ENCODE data around the gene C9.
"Not testable (repeated sequence)": the region's sequence is repeated elsewhere in the genome, so short reads cannot be mapped to it uniquely, and the experiment has no call there.

Gene C9

DNA sequence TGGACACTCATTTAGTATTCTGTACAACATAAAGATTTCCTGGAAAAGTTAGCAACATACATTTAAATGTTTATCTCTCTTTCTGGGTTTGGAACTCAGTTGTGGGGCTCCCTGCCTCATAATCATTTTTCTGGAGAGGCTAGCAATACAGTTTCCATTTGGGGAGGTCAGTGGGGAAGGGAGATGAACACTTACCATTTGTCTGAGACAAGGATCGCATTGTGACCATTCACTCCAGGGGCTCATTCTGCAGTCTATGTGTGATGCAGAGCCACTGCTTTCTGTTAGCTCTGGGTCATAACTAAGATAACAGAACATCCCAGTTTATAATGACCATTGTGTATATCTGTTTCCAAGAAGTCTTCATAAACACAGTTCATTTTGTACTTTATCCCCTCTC lies 22.4 kb downstream of the C9 start:
- Histone ChIP-seq H3K27me3 (ENCODE audit: control insufficient read depth, insufficient read depth, low read length) (no peaks in the 10 kb centered on the region), H3K9ac (ENCODE audit: low read length) (no peak overlapping the region), H3K27ac (ENCODE audit: low read depth, low read length) (no peak overlapping the region), H3K4me3 (ENCODE audit: low read length) (no peak overlapping the region), H3K4me1 (ENCODE audit: control insufficient read depth, insufficient read depth, low read length) (no peaks in the 10 kb centered on the region), H3K36me3 (ENCODE audit: control insufficient read depth, insufficient read depth, low read length) (no peaks in the 10 kb centered on the region)

DNA sequence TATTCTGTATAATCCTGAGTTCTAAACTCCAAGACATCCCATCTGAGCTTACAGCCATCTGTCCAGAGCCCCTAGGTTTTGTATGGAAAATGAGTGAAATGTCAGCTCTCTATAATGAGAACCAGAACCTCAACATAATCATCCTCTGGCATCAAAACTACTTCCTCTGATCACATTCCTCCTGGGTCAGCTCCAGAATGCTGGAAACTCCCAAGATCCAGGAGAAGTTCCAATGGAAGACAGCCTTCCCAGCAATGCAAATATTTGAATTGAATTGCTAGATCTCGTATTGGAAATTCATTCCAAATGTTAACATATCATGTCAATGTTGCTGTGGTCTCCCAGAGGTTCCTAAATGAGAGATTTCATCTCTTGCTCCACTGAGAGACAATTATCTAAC lies 23.8 kb downstream of the C9 start:
- Histone ChIP-seq H3K27ac (ENCODE audit: low read depth, low read length) (no peak overlapping the region), H3K4me1 (ENCODE audit: control insufficient read depth, insufficient read depth, low read length) (no peaks in the 10 kb centered on the region), H3K27me3 (ENCODE audit: control insufficient read depth, insufficient read depth, low read length) (no peaks in the 10 kb centered on the region), H3K4me3 (ENCODE audit: low read length) (no peak overlapping the region), H3K36me3 (ENCODE audit: control insufficient read depth, insufficient read depth, low read length) (no peaks in the 10 kb centered on the region), H3K9ac (ENCODE audit: low read length) (no peak overlapping the region)

DNA sequence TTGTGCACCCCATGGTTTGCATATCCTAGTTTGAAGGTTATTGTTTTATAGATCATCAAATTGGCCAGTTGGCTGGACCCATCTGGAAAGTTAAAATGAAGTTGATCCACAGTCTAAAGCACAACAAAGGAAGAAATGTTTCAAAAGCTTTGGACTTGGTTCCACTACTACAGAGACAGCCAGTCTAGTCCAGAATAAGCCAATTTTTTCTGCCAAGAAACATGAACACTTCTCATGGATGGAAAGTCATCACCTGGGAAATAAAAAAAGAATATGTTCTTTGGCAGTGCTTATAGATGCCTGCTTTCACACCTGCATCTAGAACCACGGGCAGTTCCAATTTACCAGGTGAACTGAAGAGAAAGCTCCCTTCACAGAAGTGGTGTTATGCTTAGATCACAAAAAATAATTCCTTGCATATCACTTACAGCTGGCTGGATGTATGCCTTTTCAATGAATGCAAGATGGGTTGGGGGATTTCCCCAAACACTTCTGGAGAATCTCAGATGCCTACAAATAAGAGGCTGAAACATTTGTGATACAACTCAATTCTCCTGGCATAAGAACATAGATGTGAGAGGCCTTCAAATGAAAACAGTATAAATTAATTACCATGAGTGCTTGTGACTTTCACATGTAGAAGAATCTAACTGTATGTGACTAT lies 26.9 kb downstream of the C9 start:
- H3K4me1 ChIP-seq (ENCODE audit: control insufficient read depth, insufficient read depth, low read length), result no peaks in the 10 kb centered on the region
- no peak overlapping the region for H3K27ac ChIP-seq (ENCODE audit: low read depth, low read length)
- no peak overlapping the region for H3K4me3 ChIP-seq (ENCODE audit: low read length)
- H3K36me3 ChIP-seq (ENCODE audit: control insufficient read depth, insufficient read depth, low read length), result no peaks in the 10 kb centered on the region
- H3K27me3 ChIP-seq (ENCODE audit: control insufficient read depth, insufficient read depth, low read length), result no peaks in the 10 kb centered on the region
- H3K9ac ChIP-seq (ENCODE audit: low read length), result no peak overlapping the region

DNA sequence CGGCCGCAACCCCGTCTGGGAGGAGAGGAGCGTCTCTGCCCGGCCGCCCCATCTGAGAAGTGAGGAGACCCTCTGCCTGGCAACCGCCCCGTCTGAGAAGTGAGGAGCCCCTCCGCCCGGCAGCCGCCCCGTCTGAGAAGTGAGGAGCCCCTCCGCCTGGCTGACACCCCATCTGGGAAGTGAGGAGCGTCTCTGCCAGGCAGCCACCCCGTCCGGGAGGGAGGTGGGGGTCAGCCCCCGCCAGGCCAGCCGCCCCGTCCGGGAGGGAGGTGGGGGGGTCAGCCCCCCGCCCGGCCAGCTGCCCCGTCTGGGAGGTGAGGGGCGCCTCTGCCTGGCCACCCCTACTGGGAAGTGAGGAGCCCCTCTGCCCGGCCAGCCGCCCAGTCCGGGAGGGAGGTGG lies 30.0 kb downstream of the C9 start:
- H3K27me3 ChIP-seq (ENCODE audit: control insufficient read depth, insufficient read depth, low read length); H3K9ac ChIP-seq (ENCODE audit: low read length); H3K27ac ChIP-seq (ENCODE audit: low read depth, low read length); H3K4me3 ChIP-seq (ENCODE audit: low read length); H3K4me1 ChIP-seq (ENCODE audit: control insufficient read depth, insufficient read depth, low read length); H3K36me3 ChIP-seq (ENCODE audit: control insufficient read depth, insufficient read depth, low read length): not testable (repeated sequence)

DNA sequence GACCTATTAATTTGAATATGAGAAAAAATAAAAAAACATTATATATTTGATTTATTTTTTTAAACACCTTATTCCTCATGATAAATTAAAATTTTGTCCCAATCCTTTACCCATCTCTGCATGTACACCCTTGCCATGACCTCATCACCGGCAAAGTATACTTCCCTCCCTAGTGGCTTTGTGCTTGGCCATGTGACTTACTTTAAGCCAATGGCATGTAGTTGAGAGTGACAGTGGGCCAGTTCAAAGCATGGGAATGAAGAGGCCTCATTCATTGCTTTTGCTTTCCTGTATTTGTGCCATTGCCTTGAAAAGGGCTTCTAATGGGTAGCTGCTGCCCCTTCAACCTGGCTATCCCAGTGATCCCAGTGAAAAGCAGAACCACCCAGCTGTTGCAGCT lies 31.2 kb downstream of the C9 start:
- Histone ChIP-seq H3K27ac (ENCODE audit: low read depth, low read length) (no peak overlapping the region), H3K9ac (ENCODE audit: low read length) (no peak overlapping the region), H3K4me3 (ENCODE audit: low read length) (no peak overlapping the region), H3K4me1 (ENCODE audit: control insufficient read depth, insufficient read depth, low read length) (no peaks in the 10 kb centered on the region), H3K36me3 (ENCODE audit: control insufficient read depth, insufficient read depth, low read length) (no peaks in the 10 kb centered on the region), H3K27me3 (ENCODE audit: control insufficient read depth, insufficient read depth, low read length) (no peaks in the 10 kb centered on the region)

DNA sequence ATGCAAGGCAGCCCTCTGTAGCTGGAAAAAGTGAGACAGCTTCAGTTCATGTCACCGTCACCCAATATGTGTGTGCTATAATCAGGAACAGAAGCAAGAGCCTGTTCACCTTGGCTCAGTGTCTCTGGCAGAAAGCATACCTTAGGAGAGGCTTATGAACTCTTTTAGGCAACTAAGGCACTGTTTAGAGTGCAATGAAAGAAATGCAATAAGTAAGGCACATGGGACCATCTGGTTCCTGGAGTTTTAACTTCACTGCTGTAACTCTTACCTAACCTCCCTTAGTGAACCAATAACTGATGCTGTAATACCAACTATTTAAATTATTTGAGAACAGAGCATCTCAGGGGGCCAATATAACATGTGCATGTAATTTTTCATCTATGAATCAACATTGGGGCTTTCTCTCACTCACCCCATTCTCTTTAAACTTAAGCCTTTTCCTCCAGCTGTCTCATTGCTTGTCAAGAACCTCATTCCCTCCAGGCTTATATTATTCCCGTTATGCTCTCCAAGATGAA lies 32.4 kb downstream of the C9 start:
- no peak overlapping the region for H3K27ac ChIP-seq (ENCODE audit: low read depth, low read length)
- no peaks in the 10 kb centered on the region for H3K36me3 ChIP-seq (ENCODE audit: control insufficient read depth, insufficient read depth, low read length)
- H3K4me3 ChIP-seq (ENCODE audit: low read length), result no peak overlapping the region
- no peaks in the 10 kb centered on the region for H3K4me1 ChIP-seq (ENCODE audit: control insufficient read depth, insufficient read depth, low read length)
- H3K27me3 ChIP-seq (ENCODE audit: control insufficient read depth, insufficient read depth, low read length), result no peaks in the 10 kb centered on the region
- no peak overlapping the region for H3K9ac ChIP-seq (ENCODE audit: low read length)

DNA sequence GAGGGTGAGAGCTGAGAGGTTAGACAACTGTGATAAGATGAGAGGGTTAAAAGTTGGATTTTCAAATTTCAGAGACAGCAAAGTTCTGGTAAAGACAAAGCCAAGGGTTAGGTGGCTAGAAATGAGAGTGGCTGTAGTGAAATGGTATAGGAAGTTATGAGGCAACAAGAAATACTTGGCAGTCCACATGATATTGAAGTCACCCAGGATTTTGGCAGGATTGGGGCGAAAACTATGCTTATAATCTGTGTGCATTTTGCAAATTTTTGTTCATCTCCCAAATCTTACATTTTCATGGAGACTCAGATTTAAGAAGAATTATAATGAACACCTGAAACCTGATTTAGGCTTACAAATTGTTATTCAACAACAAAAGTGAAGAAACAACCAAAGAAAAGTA lies 35.6 kb downstream of the C9 start:
- Histone ChIP-seq H3K36me3 (ENCODE audit: control insufficient read depth, insufficient read depth, low read length) (no peaks in the 10 kb centered on the region), H3K27me3 (ENCODE audit: control insufficient read depth, insufficient read depth, low read length) (no peaks in the 10 kb centered on the region), H3K4me3 (ENCODE audit: low read length) (no peak overlapping the region), H3K27ac (ENCODE audit: low read depth, low read length) (no peak overlapping the region), H3K4me1 (ENCODE audit: control insufficient read depth, insufficient read depth, low read length) (no peaks in the 10 kb centered on the region), H3K9ac (ENCODE audit: low read length) (no peak overlapping the region)

DNA sequence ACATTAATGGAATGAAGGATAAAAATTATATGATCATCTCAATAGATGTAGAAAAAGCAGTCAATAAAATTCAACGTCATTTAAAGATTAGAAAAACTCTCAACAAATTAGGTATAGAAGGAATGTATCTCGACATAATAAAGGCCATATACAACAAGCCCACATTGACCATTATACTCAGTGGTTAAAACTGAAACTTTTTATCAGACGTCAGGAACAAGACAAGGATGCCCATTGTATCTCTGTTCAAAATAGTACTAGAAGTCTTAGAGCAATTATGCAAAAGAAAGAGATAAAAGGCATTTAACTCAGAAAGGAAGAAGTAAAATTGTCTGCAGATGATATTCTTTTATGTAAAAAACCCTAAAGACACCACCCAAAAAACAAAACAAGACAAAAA lies 40.8 kb downstream of the C9 start:
- no peaks in the 10 kb centered on the region for H3K4me1 ChIP-seq (ENCODE audit: control insufficient read depth, insufficient read depth, low read length)
- no peaks in the 10 kb centered on the region for H3K27me3 ChIP-seq (ENCODE audit: control insufficient read depth, insufficient read depth, low read length)
- no peak overlapping the region for H3K9ac ChIP-seq (ENCODE audit: low read length)
- no peaks in the 10 kb centered on the region for H3K36me3 ChIP-seq (ENCODE audit: control insufficient read depth, insufficient read depth, low read length)
- no peak overlapping the region for H3K27ac ChIP-seq (ENCODE audit: low read depth, low read length)
- H3K4me3 ChIP-seq (ENCODE audit: low read length), result no peak overlapping the region

DNA sequence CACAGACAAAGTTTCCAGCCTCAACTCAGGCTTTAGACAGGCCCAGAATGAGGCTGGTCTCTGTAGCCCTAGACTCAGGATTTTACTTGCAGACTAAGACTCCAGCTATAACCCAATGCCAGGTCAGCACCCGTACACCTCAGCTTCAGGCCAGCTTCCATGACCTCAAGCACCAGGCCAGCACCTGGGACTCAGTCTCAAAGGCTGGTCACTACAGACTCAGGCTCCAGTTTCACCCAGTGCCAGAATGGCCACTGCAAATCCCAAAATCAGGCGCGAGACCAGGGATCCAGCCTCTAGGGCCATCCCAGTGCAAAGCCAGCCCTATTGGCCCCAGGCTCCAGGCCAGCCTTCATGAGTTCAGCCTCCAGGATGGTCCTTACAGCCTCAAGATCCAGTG lies 44.9 kb downstream of the C9 start:
- Histone ChIP-seq H3K36me3 (ENCODE audit: control insufficient read depth, insufficient read depth, low read length) (no peaks in the 10 kb centered on the region), H3K4me3 (ENCODE audit: low read length) (no peak overlapping the region), H3K27me3 (ENCODE audit: control insufficient read depth, insufficient read depth, low read length) (no peaks in the 10 kb centered on the region), H3K4me1 (ENCODE audit: control insufficient read depth, insufficient read depth, low read length) (no peaks in the 10 kb centered on the region), H3K27ac (ENCODE audit: low read depth, low read length) (no peak overlapping the region), H3K9ac (ENCODE audit: low read length) (no peak overlapping the region)

DNA sequence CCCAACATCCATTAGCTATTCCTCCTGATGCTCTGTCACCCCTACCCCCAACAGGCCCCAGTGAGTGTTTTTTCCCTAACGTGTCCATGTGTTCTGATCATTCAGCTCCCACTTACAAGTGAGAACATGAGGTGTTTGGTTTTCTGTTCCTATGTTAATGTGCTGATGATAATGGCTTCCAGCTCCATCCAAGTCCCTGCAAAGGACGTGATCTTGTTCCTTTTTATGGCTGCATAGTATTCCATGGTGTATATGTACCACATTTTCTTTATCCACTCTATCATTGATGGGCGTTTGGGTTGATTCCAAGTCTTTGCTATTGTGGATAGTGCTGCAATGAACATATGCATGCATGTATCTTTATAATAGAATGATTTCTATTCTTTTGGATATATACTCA lies 47.8 kb downstream of the C9 start:
- H3K4me1 ChIP-seq (ENCODE audit: control insufficient read depth, insufficient read depth, low read length); H3K9ac ChIP-seq (ENCODE audit: low read length); H3K36me3 ChIP-seq (ENCODE audit: control insufficient read depth, insufficient read depth, low read length); H3K27ac ChIP-seq (ENCODE audit: low read depth, low read length); H3K4me3 ChIP-seq (ENCODE audit: low read length); H3K27me3 ChIP-seq (ENCODE audit: control insufficient read depth, insufficient read depth, low read length): not testable (repeated sequence)

DNA sequence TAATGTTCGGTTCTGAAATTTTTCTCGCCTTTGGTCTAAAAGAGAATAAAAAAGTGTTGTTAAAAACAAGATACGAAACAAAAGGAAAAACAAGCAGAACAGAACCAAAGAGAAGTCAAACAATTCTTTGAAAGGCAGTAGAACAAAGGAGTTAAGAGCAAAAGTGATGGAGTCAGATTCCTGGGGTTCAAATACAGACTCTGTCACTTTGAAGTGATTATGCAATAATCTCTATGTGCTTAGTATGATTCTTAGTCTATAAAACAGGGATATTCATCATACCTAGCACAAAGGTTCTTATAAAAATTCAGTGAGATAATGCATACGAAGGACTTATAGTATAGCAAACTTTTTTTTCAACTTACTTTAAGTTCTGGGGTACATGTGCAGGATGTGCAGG lies 48.3 kb downstream of the C9 start:
- Histone ChIP-seq H3K36me3 (ENCODE audit: control insufficient read depth, insufficient read depth, low read length) (no peaks in the 10 kb centered on the region), H3K4me3 (ENCODE audit: low read length) (no peak overlapping the region), H3K4me1 (ENCODE audit: control insufficient read depth, insufficient read depth, low read length) (no peaks in the 10 kb centered on the region), H3K9ac (ENCODE audit: low read length) (no peak overlapping the region), H3K27me3 (ENCODE audit: control insufficient read depth, insufficient read depth, low read length) (no peaks in the 10 kb centered on the region), H3K27ac (ENCODE audit: low read depth, low read length) (no peak overlapping the region)

DNA sequence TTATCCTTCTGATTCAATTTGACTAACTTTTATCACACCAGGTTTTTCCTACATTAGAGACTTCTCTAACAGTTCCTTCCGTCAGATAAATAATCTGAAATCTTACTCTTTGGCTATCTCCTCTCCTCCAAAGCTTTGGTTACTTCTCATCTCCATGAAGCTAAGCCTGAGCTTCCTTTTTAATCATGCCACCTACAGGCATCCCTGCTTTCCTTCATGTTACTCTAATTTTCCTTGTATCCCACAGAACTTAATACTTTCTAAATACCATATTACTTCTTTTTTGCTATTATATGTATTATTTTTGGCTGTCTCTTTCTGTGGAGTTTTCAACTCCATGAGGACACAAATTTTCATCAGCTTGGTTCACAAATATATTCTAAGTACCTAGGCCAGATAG lies 49.7 kb downstream of the C9 start:
- Histone ChIP-seq H3K36me3 (ENCODE audit: control insufficient read depth, insufficient read depth, low read length) (no peaks in the 10 kb centered on the region), H3K27me3 (ENCODE audit: control insufficient read depth, insufficient read depth, low read length) (no peaks in the 10 kb centered on the region), H3K4me1 (ENCODE audit: control insufficient read depth, insufficient read depth, low read length) (no peaks in the 10 kb centered on the region), H3K9ac (ENCODE audit: low read length) (no peak overlapping the region), H3K27ac (ENCODE audit: low read depth, low read length) (no peak overlapping the region), H3K4me3 (ENCODE audit: low read length) (no peak overlapping the region)

DNA sequence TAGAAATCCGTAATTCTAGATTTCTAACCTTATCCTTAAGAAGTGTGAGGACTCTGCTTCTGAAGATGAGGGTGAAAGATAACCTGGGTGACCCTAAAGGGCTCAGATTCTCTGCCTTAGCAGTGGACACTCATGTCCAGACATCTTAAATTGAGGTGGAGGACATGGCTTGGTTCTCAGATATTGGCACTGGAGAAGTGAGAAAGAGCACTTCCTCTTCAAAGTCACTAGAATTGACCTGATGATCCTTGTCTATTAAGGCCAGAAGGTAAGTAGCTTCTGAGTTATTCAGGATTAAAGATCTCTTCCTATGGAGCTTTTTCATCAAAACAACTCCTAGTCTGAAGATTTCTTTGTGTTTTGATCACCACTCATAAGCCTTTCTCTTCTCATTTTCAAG lies 54.8 kb downstream of the C9 start:
- H3K9ac ChIP-seq (ENCODE audit: low read length), result no peak overlapping the region
- no peaks in the 10 kb centered on the region for H3K36me3 ChIP-seq (ENCODE audit: control insufficient read depth, insufficient read depth, low read length)
- H3K4me3 ChIP-seq (ENCODE audit: low read length), result no peak overlapping the region
- no peak overlapping the region for H3K27ac ChIP-seq (ENCODE audit: low read depth, low read length)
- no peaks in the 10 kb centered on the region for H3K4me1 ChIP-seq (ENCODE audit: control insufficient read depth, insufficient read depth, low read length)
- H3K27me3 ChIP-seq (ENCODE audit: control insufficient read depth, insufficient read depth, low read length), result no peaks in the 10 kb centered on the region

Data from rectal smooth muscle tissue (tissue), 1 donor.